Mesenchymal stem cell (in vitro differentiated cells and primary cell): ENCODE results near the gene CCDC50.

Experiments
- DNase-seq: peaks from one replicate; pipeline ENCODE4 v3.0.0-alpha.2; 2013
- H2AFZ ChIP-seq: one replicate; pipeline ENCODE4 v1.6.1; 2013; ENCODE audit warnings: low read depth, mild to moderate bottlenecking, control low read depth, inconsistent platforms, low read length, moderate library complexity
- H2AK5ac ChIP-seq: 2 replicates; pipeline ENCODE4 v1.6.1; 2013; ENCODE audit warnings: low read length, moderate library complexity, mild to moderate bottlenecking, inconsistent platforms; ENCODE audit not compliant: severe bottlenecking
- H2BK120ac ChIP-seq: one replicate; pipeline ENCODE4 v1.6.1; 2013; ENCODE audit warnings: low read depth, mild to moderate bottlenecking, inconsistent platforms, low read length, moderate library complexity
- H2BK12ac ChIP-seq, 2 experiments: one replicate each; pipeline ENCODE4 v1.6.1; 2013; ENCODE audit warnings: inconsistent platforms in 2 of 2, low read length in 2 of 2, mild to moderate bottlenecking in 2 of 2, moderate library complexity in 2 of 2, control low read depth in 1 of 2
- H2BK15ac ChIP-seq: one replicate; pipeline ENCODE4 v1.6.1; 2013; ENCODE audit warnings: mild to moderate bottlenecking, low read depth, inconsistent platforms; ENCODE audit not compliant: poor library complexity, severe bottlenecking
- H2BK5ac ChIP-seq: 2 replicates; pipeline ENCODE4 v1.6.1; 2013; ENCODE audit warnings: low read depth, mild to moderate bottlenecking, low read length, control low read depth, inconsistent platforms; ENCODE audit not compliant: poor library complexity, severe bottlenecking
- H3K14ac ChIP-seq, 2 experiments: one replicate each; pipeline ENCODE4 v1.6.1; 2013; ENCODE audit warnings: inconsistent platforms in 2 of 2, low read length in 2 of 2, control low read depth in 1 of 2, mild to moderate bottlenecking in 1 of 2, moderate library complexity in 1 of 2
- H3K18ac ChIP-seq, 2 experiments: one replicate each; pipeline ENCODE4 v1.6.1; 2013; ENCODE audit warnings: inconsistent platforms in 2 of 2, low read length in 2 of 2, control low read depth in 1 of 2, low read depth in 1 of 2, mild to moderate bottlenecking in 1 of 2
- H3K23ac ChIP-seq, 2 experiments: one replicate each; pipeline ENCODE4 v1.6.1; 2013; ENCODE audit warnings: inconsistent platforms in 2 of 2, low read length in 2 of 2, mild to moderate bottlenecking in 2 of 2, moderate library complexity in 2 of 2, control low read depth in 1 of 2
- H3K27ac ChIP-seq: 2 replicates; pipeline ENCODE4 v1.5.1; 2013; ENCODE audit warnings: mild to moderate bottlenecking, moderate library complexity, low read length, control low read depth, inconsistent platforms; ENCODE audit not compliant: poor library complexity, severe bottlenecking
- H3K27me3 ChIP-seq, 2 experiments: 2 replicates each; pipeline versions ENCODE4 v1.6.1 to v1.7.0; 2013; ENCODE audit warnings: low read length in 2 of 2, mild to moderate bottlenecking in 2 of 2, moderate library complexity in 2 of 2, control low read depth in 1 of 2, inconsistent platforms in 1 of 2; ENCODE audit not compliant: control insufficient read depth in 1 of 2, insufficient read depth in 1 of 2
- H3K36me3 ChIP-seq, 2 experiments: 2 replicates each; pipeline versions ENCODE4 v1.6.1 to v1.7.0; 2013; ENCODE audit warnings: low read length in 2 of 2, control low read depth in 1 of 2, inconsistent platforms in 1 of 2, low read depth in 1 of 2, mild to moderate bottlenecking in 1 of 2; ENCODE audit not compliant: insufficient read depth in 2 of 2, control insufficient read depth in 1 of 2
- H3K4ac ChIP-seq, 2 experiments: one replicate each; pipeline ENCODE4 v1.6.1; 2013; ENCODE audit warnings: inconsistent platforms in 2 of 2, low read length in 2 of 2, mild to moderate bottlenecking in 2 of 2, moderate library complexity in 2 of 2, control low read depth in 1 of 2, low read depth in 1 of 2
- H3K4me1 ChIP-seq: 2 replicates; pipeline ENCODE4 v1.6.1; 2013; ENCODE audit warnings: low read depth, low read length, control low read depth; ENCODE audit not compliant: control insufficient read depth, insufficient read depth
- H3K4me2 ChIP-seq: 2 replicates; pipeline ENCODE4 v1.6.1; 2013; ENCODE audit warnings: low read length, mild to moderate bottlenecking, inconsistent platforms; ENCODE audit not compliant: poor library complexity, severe bottlenecking
- H3K4me3 ChIP-seq, 2 experiments: 2 replicates each; pipeline versions ENCODE4 v1.5.1 to v1.7.0; 2013; ENCODE audit warnings: low read length in 2 of 2, mild to moderate bottlenecking in 2 of 2, control low read depth in 1 of 2, low read depth in 1 of 2; ENCODE audit not compliant: insufficient read depth in 1 of 2
- H3K79me1 ChIP-seq: replicated peaks from 2 replicates; pipeline ENCODE4 v1.6.1; 2013; ENCODE audit warnings: mild to moderate bottlenecking, control low read depth, low read length, inconsistent platforms; ENCODE audit not compliant: poor library complexity, severe bottlenecking
- H3K9ac ChIP-seq: 2 replicates; pipeline ENCODE4 v1.7.0; 2013; ENCODE audit warnings: mild to moderate bottlenecking, low read length, moderate library complexity
- H3K9me3 ChIP-seq: 2 replicates; pipeline ENCODE4 v1.7.0; 2013; ENCODE audit warnings: mild to moderate bottlenecking, low read length; ENCODE audit not compliant: control insufficient read depth
- H4K8ac ChIP-seq: one replicate; pipeline ENCODE4 v1.6.1; 2013; ENCODE audit warnings: inconsistent platforms, mild to moderate bottlenecking, low read length, moderate library complexity
- H4K91ac ChIP-seq: one replicate; pipeline ENCODE4 v1.6.1; 2013; ENCODE audit warnings: mild to moderate bottlenecking, low read length, inconsistent platforms
- WGBS: methylation state at CpG from one replicate; pipeline ENCODE4 v1.1.7; 2013; ENCODE audit warnings: mixed read lengths; 5-methylcytosine and 5-hydroxymethylcytosine counted together

The CCDC50 gene

DNA sequence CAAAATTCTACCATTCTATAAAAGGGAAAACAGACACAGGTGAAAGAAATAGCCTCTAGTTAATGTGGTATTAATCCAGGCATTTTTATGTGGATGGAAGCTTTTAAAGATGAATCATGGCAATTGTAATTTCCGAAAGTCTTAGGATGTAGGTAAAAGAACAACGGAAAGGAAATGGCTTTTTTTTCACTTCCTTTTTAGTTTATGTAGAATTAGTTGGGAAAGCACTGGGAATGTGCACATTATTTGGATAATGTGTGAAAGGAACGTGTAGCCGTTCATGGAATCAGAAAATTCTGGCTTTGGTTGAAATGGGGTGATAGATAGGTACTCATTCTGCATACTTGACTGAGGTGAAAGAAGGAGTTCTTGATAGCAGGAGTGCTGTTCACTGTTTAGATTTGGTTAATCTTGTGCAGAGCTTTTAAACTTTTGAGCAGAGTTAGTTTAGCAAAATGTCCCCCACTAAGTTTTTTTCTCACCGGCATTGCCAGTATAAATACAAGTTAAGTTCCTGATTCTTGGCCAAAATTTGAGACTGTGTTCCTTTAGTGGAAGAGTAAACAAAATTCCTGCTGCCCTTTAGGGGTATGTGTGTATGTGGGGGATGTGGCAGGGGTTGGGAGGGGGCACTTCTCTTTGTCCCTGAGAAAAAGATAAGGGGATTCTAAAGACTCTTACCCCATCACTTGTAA, 21.3 kb downstream of the CCDC50 start:
- no peak overlapping the region for H2AFZ ChIP-seq
- no peaks in the 10 kb centered on the region for H3K36me3 ChIP-seq
- H3K27me3 ChIP-seq, result no peaks in the 10 kb centered on the region
- no peak overlapping the region for H3K4me2 ChIP-seq
- DNase-seq, result no peak
- H3K79me1 ChIP-seq, result no peaks in the 10 kb centered on the region
- H2BK12ac ChIP-seq, result no peak overlapping the region
- no peak overlapping the region for H3K23ac ChIP-seq
- no CpG with 5 or more reads among the region's 5 CpGs for WGBS
- H3K4me3 ChIP-seq, result no peak overlapping the region
- no peaks in the 10 kb centered on the region for H3K4me1 ChIP-seq
- H2AK5ac ChIP-seq, result no peak overlapping the region
- H2BK120ac ChIP-seq, result no peak overlapping the region
- H3K14ac ChIP-seq, result no peak overlapping the region
- no peak overlapping the region for H2BK15ac ChIP-seq
- no peak overlapping the region for H3K18ac ChIP-seq
- no peak overlapping the region for H4K8ac ChIP-seq
- H3K9me3 ChIP-seq, result no peaks in the 10 kb centered on the region
- H3K27ac ChIP-seq, result no peak overlapping the region
- H4K91ac ChIP-seq, result no peak overlapping the region
- no peak overlapping the region for H2BK5ac ChIP-seq
- no peak overlapping the region for H3K9ac ChIP-seq
- H3K4ac ChIP-seq, result no peak overlapping the region

DNA sequence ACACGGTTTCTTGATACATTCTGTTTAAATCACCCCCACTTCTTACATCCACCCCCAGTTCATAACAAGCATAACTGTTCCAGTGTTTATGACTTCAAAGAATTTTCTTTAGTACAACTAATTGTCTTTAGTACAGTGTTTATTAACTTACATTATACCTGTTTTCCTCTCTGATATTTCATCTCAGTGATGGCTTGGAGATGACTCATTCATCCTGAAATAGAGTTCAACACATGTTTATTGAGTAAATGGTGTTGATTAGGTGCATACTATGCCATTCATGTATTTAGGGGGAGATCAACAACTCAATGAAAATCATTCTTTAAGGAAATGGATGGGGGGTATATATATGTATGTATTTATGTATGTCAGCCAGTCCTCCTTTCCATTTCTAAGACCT, 22.8 kb downstream of the CCDC50 start:
- no peak overlapping the region for H3K18ac ChIP-seq
- no CpG with 5 or more reads among the region's 1 CpG for WGBS
- H2AFZ ChIP-seq, result no peak overlapping the region
- no peaks in the 10 kb centered on the region for H3K27me3 ChIP-seq
- no peak overlapping the region for H2BK12ac ChIP-seq
- H3K27ac ChIP-seq, result no peak overlapping the region
- no peak overlapping the region for H2BK120ac ChIP-seq
- DNase-seq, result no peak
- no peak overlapping the region for H3K9ac ChIP-seq
- H3K23ac ChIP-seq, result no peak overlapping the region
- no peak overlapping the region for H3K4ac ChIP-seq
- no peaks in the 10 kb centered on the region for H3K79me1 ChIP-seq
- H2BK15ac ChIP-seq, result no peak overlapping the region
- H2AK5ac ChIP-seq, result no peak overlapping the region
- H3K4me1 ChIP-seq, result no peaks in the 10 kb centered on the region
- no peak overlapping the region for H4K8ac ChIP-seq
- H4K91ac ChIP-seq, result no peak overlapping the region
- H2BK5ac ChIP-seq, result no peak overlapping the region
- H3K4me3 ChIP-seq, result no peak overlapping the region
- no peak overlapping the region for H3K14ac ChIP-seq
- no peaks in the 10 kb centered on the region for H3K9me3 ChIP-seq
- H3K36me3 ChIP-seq, result no peaks in the 10 kb centered on the region
- H3K4me2 ChIP-seq, result no peak overlapping the region

DNA sequence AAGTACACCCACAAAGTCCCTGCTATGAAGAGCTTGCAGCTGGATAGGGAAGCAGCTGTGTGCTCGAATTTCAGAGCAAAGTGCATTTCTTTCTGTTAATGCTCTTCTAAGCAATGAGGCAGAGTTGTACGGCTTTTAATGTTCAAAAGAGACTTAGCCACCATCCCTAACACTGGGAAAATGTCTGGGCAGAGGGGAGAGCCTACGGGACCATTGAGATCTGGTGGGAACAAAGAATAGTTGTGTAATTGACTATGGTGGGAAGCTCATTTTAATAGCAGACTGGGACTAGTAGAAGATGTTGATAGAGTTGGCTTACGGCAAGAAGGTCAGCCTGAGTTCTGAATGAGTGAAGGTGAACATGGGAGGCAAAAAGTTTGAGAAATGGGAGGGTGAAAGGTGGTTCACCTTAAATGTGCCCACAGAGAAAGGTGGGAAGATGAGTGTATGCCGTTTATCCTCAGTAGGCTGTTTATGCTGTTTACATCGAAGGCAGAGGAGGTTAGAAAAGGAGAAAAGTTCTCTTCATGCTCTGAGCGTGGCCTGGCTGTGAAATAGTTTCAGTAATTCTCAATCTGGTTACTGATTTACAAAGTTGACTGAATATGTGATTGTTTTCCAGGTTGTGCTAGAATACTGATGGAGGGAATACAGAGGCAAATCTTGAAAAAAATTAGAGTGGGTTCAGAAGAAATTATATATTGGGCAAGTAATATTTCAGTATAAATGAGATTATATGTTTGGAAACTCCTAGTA, 24.0 kb downstream of the CCDC50 start:
- Histone ChIP-seq H2BK12ac (no peak overlapping the region), H2AK5ac (no peak overlapping the region), H2BK120ac (no peak overlapping the region), H3K4ac (no peak overlapping the region), H2AFZ (no peak overlapping the region), H3K9me3 (no peaks in the 10 kb centered on the region), H3K36me3 (peaks cover 3 to 11% of the 10 kb centered on the region in 2 experiments), H4K91ac (no peak overlapping the region), H3K27ac (no peak overlapping the region), H3K23ac (no peak overlapping the region), H3K14ac (no peak overlapping the region), H3K4me3 (no peak overlapping the region), H3K4me2 (no peak overlapping the region), H3K79me1 (peaks cover 4% of the 10 kb centered on the region), H3K27me3 (no peaks in the 10 kb centered on the region), H3K18ac (no peak overlapping the region), H3K9ac (no peak overlapping the region), H2BK5ac (no peak overlapping the region), H3K4me1 (peaks cover 1% of the 10 kb centered on the region), H4K8ac (no peak overlapping the region), H2BK15ac (no peak overlapping the region)
- no CpG with 5 or more reads among the region's 7 CpGs for WGBS
- DNase-seq, result no peak

DNA sequence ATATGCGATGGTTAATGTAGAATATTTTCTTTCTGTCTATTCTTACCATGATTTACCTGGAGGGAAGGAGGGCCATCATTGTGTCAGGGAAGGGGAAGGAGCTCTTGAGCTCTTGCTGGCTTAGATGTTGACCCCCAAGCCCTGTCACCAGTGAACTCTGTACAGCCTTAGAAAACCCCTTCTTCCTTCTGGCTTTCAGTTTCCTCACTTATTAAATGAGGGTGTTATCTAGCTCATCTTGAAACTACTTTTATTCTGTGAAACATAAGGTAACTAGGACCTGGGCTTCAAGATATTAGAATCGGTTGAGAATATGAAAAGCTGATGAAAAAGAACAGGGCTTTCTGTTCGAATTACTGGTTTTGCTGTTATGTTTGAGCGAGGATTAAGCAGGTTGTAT, 26.2 kb downstream of the CCDC50 start:
- no peak overlapping the region for H2BK5ac ChIP-seq
- H3K27ac ChIP-seq, result peak overlapping the region; percentile 21
- H4K91ac ChIP-seq, result no peak overlapping the region
- H3K4me2 ChIP-seq, result no peak overlapping the region
- no peak overlapping the region for H2BK120ac ChIP-seq
- peak; percentile 13 for DNase-seq
- H3K14ac ChIP-seq, result no peak overlapping the region
- no peak overlapping the region for H3K23ac ChIP-seq
- H2BK12ac ChIP-seq, result no peak overlapping the region
- no peaks in the 10 kb centered on the region for H3K27me3 ChIP-seq
- H3K9me3 ChIP-seq, result no peaks in the 10 kb centered on the region
- H3K9ac ChIP-seq, result no peak overlapping the region
- no peak overlapping the region for H3K18ac ChIP-seq
- H3K36me3 ChIP-seq, result peaks cover 3 to 33% of the 10 kb centered on the region in 2 experiments
- H3K4ac ChIP-seq, result no peak overlapping the region
- H2AFZ ChIP-seq, result no peak overlapping the region
- peaks cover 8% of the 10 kb centered on the region for H3K79me1 ChIP-seq
- WGBS, result 100% methylated on average over 1 of the region's 4 CpGs
- H2AK5ac ChIP-seq, result no peak overlapping the region
- H3K4me3 ChIP-seq, result no peak overlapping the region
- no peak overlapping the region for H2BK15ac ChIP-seq
- H3K4me1 ChIP-seq, result peaks cover 1% of the 10 kb centered on the region
- no peak overlapping the region for H4K8ac ChIP-seq
